Measurements from ENCODE around the gene SIX1.
A peak's percentile ranks its signal among the peaks of the same experiment; 100 is the strongest.

Gene SIX1

GRCh38 chr14:60648934-60649874 lies at the start of gene SIX1:
TSS of gene SIX1 (minus strand) at chr14:60649477. CDS start at chr14:60649189, 288 bp downstream.
- peak in 3 of 14 donors; percentile 9 to 32 (median 15) for DNase-seq

- no peak for DNase-seq
These were observed 46.0 kb upstream of the SIX1 start for GRCh38 chr14:60695327-60695726.

- DNase-seq = no peak
These were observed 42.3 kb upstream of the SIX1 start for GRCh38 chr14:60691383-60692113.

GRCh38 chr14:60686865-60687264 lies 37.6 kb upstream of the SIX1 start:
- no peak for DNase-seq

GRCh38 chr14:60684203-60684602 lies 34.9 kb upstream of the SIX1 start:
- DNase-seq = no peak

GRCh38 chr14:60681271-60681670 lies 32.0 kb upstream of the SIX1 start:
- no peak for DNase-seq

GRCh38 chr14:60680511-60680910 lies 31.2 kb upstream of the SIX1 start:
- no peak for DNase-seq

- no peak for DNase-seq
These were observed 30.4 kb upstream of the SIX1 start for GRCh38 chr14:60679566-60680258.

- DNase-seq = no peak
These were observed 28.4 kb upstream of the SIX1 start for GRCh38 chr14:60677701-60678100.

GRCh38 chr14:60670989-60671388 lies 21.7 kb upstream of the SIX1 start:
- no peak for DNase-seq

- DNase-seq = no peak
These were observed 19.3 kb upstream of the SIX1 start for GRCh38 chr14:60668431-60669112.

- no peak for DNase-seq
These were observed 15.9 kb upstream of the SIX1 start for GRCh38 chr14:60665177-60665550.

GRCh38 chr14:60662982-60663381 lies 13.7 kb upstream of the SIX1 start:
- DNase-seq = no peak

- DNase-seq = no peak
These were observed 12.4 kb upstream of the SIX1 start for GRCh38 chr14:60661721-60662120.

GRCh38 chr14:60658909-60659585 lies 9.8 kb upstream of the SIX1 start:
- DNase-seq = no peak

GRCh38 chr14:60658211-60658690 lies 9.0 kb upstream of the SIX1 start:
- no peak for DNase-seq

GRCh38 chr14:60657456-60658210 lies 8.4 kb upstream of the SIX1 start:
- DNase-seq = no peak

GRCh38 chr14:60656686-60657455 lies 7.6 kb upstream of the SIX1 start:
- peak in 1 of 14 donors; percentile 28 for DNase-seq

GRCh38 chr14:60655898-60656685 lies 6.8 kb upstream of the SIX1 start:
- no peak for DNase-seq
